Activated CD8-positive, alpha-beta T cell treated with anti-CD3 and anti-CD28 coated beads for 36 hours (primary cell): ENCODE data around the gene SH3GLB2. TPM values are rescaled to one million over a fixed set of nuclear protein-coding genes. Genes with fewer than 3 reads are reported as not detected.

Source experiments
- ATAC-seq: fragments of 200-7000 bp; cut with Tn5 transposase; one replicate; pipeline ENCODE4 v1.10.0; 2021; ENCODE audit warnings: mild to moderate bottlenecking, moderate library complexity
- CTCF ChIA-PET: fragments of 350-600 bp; sonication (Branson Sonifier 250); formaldehyde crosslinking; loops from one replicate; lab custom pipeline; 2021; ENCODE audit warnings: antibody characterized with exemption; lab: Charles Lee
- POLR2A ChIA-PET: fragments of 350-600 bp; sonication (Branson Sonifier 250); formaldehyde crosslinking; loops from one replicate; lab custom pipeline; 2021; ENCODE audit warnings: antibody characterized with exemption; lab: Charles Lee
- DNase-seq: peaks from one replicate; pipeline ENCODE4 v3.0.0-alpha.2; 2020
- H3K27ac Mint-ChIP-seq: one replicate; pipeline ENCODE4 v1.8.0; 2021; ENCODE audit warnings: mild to moderate bottlenecking, mixed read lengths
- H3K27me3 Mint-ChIP-seq: one replicate; pipeline ENCODE4 v1.8.0; 2021; ENCODE audit warnings: mixed read lengths
- H3K36me3 Mint-ChIP-seq: one replicate; pipeline ENCODE4 v1.8.0; 2021; ENCODE audit warnings: low read depth, mixed read lengths
- H3K4me1 Mint-ChIP-seq: one replicate; pipeline ENCODE4 v1.8.0; 2021; ENCODE audit warnings: low read depth, mixed read lengths
- H3K4me3 Mint-ChIP-seq: one replicate; pipeline ENCODE4 v1.8.0; 2021; ENCODE audit warnings: mild to moderate bottlenecking, moderate library complexity, mixed read lengths
- H3K9me3 Mint-ChIP-seq: one replicate; pipeline ENCODE4 v1.8.0; 2021; ENCODE audit warnings: mixed read lengths
- CTCF ChIP-seq: fragments of 200-600 bp; IDR thresholded peaks from one replicate; pipeline ENCODE4 v1.8.0; 2022; ENCODE audit warnings: antibody characterized with exemption, mild to moderate bottlenecking
- intact Hi-C: fragments of 100-400 bp; cut with micrococcal nuclease; formaldehyde crosslinking; loops from one replicate; pipeline ENCODE4 v1.10.0; 2022
- total RNA-seq, 2 experiments: library from RNA; stranded (reverse); gene quantifications; one replicate each; pipeline ENCODE4 v1.2.3, GENCODE V29; 2021

Gene SH3GLB2
- 10 to 100 TPM; 49.3 to 50.8 TPM for total RNA-seq

- Mint-ChIP-seq H3K4me3 (peak within 1 kb of the TSS; percentile 80), H3K27ac (peak within 1 kb of the TSS; percentile 79), H3K36me3 (no peaks in the 10 kb centered on the region), H3K9me3 (no peaks in the 10 kb centered on the region), H3K27me3 (no peaks in the 10 kb centered on the region), H3K4me1 (peaks cover 17% of the 10 kb centered on the region)
- TF ChIP-seq CTCF = peak; percentile 39
- DNase-seq (peak; percentile 94), ATAC-seq (peak; percentile 95)
- CTCF ChIA-PET = interaction anchor here (0.7 to 0.9 kb wide), 4 partner anchors 9 to 40 kb away, joined by 3 to 4 read pairs (median 3); no protein-coding TSS in a partner anchor
- intact Hi-C loops = no loop called here
- POLR2A ChIA-PET = interaction anchor here (0.9 to 1.4 kb wide), 2 partner anchors 9 to 41 kb away, joined by 3 to 6 read pairs; no protein-coding TSS in a partner anchor
These were observed at the start of gene SH3GLB2 for GRCh38 chr9:129028192-129028966. TSS of gene SH3GLB2 (minus strand) at chr9:129028331. CDS start at chr9:129028154, 177 bp downstream.

GRCh38 chr9:129077236-129077635 is 49.1 kb upstream of the SH3GLB2 start:
- H3K36me3 Mint-ChIP-seq = no peaks in the 10 kb centered on the region
- POLR2A ChIA-PET = no interaction called here
- H3K4me1 Mint-ChIP-seq = peaks cover 26% of the 10 kb centered on the region
- ATAC-seq (no peak), DNase-seq (no peak)
- no peak for TF ChIP-seq CTCF
- CTCF ChIA-PET = no interaction called here
- no peak overlapping the region for H3K27ac Mint-ChIP-seq
- no peaks in the 10 kb centered on the region for H3K27me3 Mint-ChIP-seq
- no peak overlapping the region for H3K4me3 Mint-ChIP-seq
- intact Hi-C loops = no loop called here
- H3K9me3 Mint-ChIP-seq = no peaks in the 10 kb centered on the region

GRCh38 chr9:129076640-129077037 is 48.5 kb upstream of the SH3GLB2 start:
- CTCF ChIA-PET = no interaction called here
- Mint-ChIP-seq H3K27ac (no peak overlapping the region), H3K9me3 (no peaks in the 10 kb centered on the region), H3K36me3 (no peaks in the 10 kb centered on the region), H3K4me1 (peaks cover 24% of the 10 kb centered on the region), H3K27me3 (no peaks in the 10 kb centered on the region), H3K4me3 (no peak overlapping the region)
- POLR2A ChIA-PET = no interaction called here
- intact Hi-C loops = no loop called here
- ATAC-seq (no peak), DNase-seq (no peak)
- no peak for TF ChIP-seq CTCF

GRCh38 chr9:129075996-129076639 is 48.0 kb upstream of the SH3GLB2 start:
- ChIA-PET CTCF (no interaction called here), POLR2A (interaction anchor here (0.6 kb wide), 1 partner anchor 1626 kb away, joined by 3 read pairs; no protein-coding TSS in a partner anchor)
- H3K27ac Mint-ChIP-seq = no peak overlapping the region

More at GRCh38 chr9:129075996-129076639, 48.0 kb upstream of the SH3GLB2 start:
- no peak for ATAC-seq
- H3K9me3 Mint-ChIP-seq = no peaks in the 10 kb centered on the region
- no peaks in the 10 kb centered on the region for H3K36me3 Mint-ChIP-seq
- intact Hi-C loops = no loop called here
- TF ChIP-seq CTCF = no peak
- H3K27me3 Mint-ChIP-seq = no peaks in the 10 kb centered on the region
- H3K4me3 Mint-ChIP-seq = no peak overlapping the region
- H3K4me1 Mint-ChIP-seq = peaks cover 24% of the 10 kb centered on the region
- DNase-seq = no peak
